Upper lobe of left lung (tissue), 4 donors: ENCODE measurements around the gene H19.

Source experiments
- CTCF ChIP-seq, 6 experiments: fragments of 450-650 bp in 4 of 6; fragments of 200-600 bp in 2 of 6; sonication (generic) in 2 of 6; IDR thresholded peaks; one replicate each; pipeline ENCODE4 v1.5.1; 2016 to 2019; ENCODE audit warnings: antibody characterized with exemption in 6 of 6
- EP300 ChIP-seq, 4 donors: sonication (generic); formaldehyde crosslinking; IDR thresholded peaks; one replicate each; pipeline ENCODE4 v1.5.1; 2017; ENCODE audit warnings: antibody characterized with exemption in 4 of 4, control low read depth in 2 of 4
- POLR2A ChIP-seq, 4 donors: fragments of 450-650 bp; IDR thresholded peaks; one replicate each; pipeline ENCODE4 v1.5.1; 2016 to 2017; ENCODE audit warnings: antibody characterized with exemption in 4 of 4, mild to moderate bottlenecking in 2 of 4
- POLR2AphosphoS5 ChIP-seq, 2 donors: sonication (generic); formaldehyde crosslinking; IDR thresholded peaks; one replicate each; pipeline ENCODE4 v1.5.1; 2017; ENCODE audit warnings: antibody characterized with exemption in 2 of 2

- TF ChIP-seq CTCF (IDR thresholded peaks at IDR 0.05) = no peak
- TF ChIP-seq POLR2AphosphoS5 (IDR thresholded peaks at IDR 0.05) = no peak
- no peak for TF ChIP-seq POLR2A (IDR thresholded peaks at IDR 0.05)
- no peak for TF ChIP-seq EP300 (IDR thresholded peaks at IDR 0.05)
These were observed 3.5 kb downstream of the H19 start for GRCh38 chr11:1994121-1994520.
